NCI-H345 treated with DMSO at 0.1 percent for 48 hours (cell line): ENCODE data around the gene VWCE.
A peak's percentile ranks its signal among the peaks of the same experiment; 100 is the strongest.

ENCODE experiments used
- DNase-seq: peaks from one replicate; lab custom pipeline; 2025; ENCODE audit not compliant: unreplicated experiment; lab: John Stamatoyannopoulos, UW

VWCE gene

DNA sequence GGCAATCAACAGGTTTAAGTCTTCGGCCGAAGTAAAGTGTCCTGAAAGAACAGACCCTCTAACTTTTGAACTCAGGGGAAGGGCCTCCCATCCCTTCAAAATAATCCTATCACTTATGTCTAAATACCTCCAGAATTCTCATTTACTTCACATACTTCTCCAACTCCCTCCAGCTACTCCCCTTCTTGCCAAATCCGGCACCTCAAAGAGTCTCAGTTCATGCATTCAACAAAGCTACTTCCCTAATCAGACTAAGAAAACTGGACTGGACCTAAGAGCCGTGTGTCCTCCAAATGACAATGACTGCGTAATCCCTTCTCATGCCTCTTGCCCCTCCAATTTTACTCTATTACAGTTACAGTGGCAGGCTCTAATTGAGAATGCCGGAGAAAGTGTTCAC lies 36.5 kb upstream of the VWCE start:
- DNase-seq: no peak

DNA sequence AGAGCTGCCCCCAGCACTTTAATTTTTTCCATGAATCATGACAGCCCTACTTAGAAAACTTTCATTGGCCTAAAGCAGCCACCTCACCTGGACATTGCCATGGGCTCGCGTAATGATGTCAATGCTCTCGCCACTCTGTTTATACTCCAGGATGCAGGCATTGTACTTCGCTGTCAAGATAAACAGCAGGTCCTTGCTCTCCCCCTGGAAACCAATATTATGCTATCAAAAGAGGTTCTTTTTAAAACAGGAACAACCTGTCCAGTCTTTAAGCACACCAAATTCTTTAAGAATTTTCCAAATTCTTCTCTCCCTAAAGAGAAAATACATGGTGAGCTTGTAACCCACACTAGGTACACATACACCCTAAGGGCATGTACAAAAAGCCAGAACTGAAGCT lies 34.8 kb upstream of the VWCE start:
- DNase-seq: no peak

DNA sequence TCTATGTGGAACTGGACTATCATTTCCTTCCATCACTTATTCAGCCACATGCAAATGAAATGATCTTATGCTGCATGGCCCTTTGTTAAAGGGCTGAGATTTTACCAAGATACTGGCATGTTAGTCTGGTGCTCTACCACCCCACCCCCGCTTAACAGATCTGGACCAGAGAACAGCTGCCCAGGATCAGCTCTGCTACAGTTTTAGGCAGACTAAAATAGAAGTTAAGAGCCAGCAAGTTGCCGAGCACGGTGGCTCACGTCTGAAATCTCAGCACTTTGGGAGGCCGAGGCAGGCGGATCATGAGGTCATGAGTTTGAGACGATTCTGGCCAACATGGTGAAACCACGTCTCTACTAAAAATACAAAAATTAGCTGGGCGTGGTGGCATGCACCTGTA lies 33.2 kb upstream of the VWCE start:
- DNase-seq: no peak

DNA sequence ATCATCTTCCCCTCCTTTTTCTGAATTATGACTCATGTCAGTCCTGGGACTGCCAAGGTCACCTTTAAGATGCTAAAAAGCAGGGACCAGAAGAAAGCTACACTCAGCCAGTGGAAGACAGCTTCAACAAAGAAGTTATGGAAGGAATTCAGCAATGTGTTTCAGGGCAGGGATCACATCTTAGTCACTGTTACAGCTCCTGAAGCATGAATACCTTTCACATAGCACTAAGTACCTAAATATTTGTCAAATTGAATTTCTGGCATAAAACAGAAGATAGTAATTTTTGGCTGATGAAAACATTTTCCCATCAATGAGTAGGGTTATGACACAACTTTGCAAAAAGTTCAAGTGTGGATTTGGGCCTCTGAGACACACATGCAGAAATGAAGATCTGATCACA lies 32.6 kb upstream of the VWCE start:
- no peak for DNase-seq

DNA sequence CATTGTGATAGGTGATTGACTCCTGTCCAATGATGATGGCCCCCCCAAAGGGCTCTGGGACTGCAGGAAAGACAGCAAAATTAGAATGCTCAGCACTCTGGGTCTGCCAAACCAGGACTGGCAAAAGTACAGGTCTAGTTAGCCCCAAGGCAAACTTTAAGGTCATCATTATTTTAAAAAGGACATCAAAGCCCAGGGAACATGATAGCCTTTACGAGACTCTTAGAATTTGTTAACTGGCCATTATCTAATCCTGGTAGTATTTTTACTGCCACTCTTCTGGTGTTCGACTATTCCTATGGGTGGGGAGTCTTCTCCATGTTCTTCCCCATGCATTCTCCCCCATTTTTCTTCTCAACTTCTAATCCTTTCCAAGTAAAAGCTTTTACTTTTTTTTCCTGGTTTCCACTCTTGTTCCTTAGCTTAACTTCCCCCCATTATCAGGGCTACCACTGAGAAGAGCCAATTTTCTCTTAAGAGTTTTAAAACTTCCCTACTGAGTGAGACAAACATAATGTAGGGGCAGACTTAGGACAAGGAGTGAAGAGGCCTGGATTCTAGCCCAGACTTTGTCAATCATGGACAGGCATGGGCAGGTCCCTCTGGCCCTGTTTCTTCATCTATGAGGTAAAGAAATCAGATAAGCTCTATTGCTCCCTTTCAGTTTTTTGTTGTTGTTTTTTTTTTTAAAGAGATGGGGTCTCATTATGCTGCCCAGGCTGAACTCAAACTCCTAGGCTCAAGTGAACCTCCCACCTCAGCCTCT lies 30.7 kb upstream of the VWCE start:
- DNase-seq: no peak

DNA sequence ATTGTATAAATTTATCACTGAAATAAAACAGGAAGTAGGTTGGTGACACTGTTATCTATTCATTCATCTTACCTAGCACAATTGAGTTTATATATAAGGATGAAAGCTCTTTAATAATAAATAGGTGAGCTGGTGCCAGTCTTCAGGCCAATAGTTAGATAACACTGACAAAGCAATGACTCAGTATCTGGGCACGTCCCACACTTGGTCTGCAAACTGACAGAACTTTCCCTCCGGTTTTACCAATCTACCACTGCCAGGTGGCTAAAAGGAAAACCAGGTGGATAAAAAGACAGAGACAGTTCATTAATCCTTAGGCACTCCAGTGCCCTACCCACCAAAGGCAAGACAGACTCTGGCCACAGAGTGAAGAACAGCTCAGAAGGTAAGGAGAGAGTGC lies 20.1 kb upstream of the VWCE start:
- no peak for DNase-seq

DNA sequence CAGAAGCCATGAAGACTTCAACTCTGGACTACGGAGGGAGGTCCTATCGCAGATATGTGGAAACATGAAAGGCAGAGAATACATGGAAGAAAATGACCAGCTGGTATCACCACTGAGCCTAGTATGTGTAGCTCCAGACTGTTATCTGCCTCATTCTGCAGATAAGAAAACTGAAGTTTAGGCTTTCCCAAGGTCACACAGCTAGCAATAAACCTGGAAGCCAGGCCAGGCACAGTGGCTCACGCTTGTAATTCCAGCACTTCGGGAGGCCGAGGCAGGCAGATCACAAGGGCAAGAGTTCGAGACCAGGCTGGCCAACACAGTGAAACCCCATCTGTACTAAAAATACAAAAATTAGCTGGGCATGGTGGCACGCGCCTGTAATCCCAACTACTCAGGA lies 15.6 kb upstream of the VWCE start:
- no peak for DNase-seq

DNA sequence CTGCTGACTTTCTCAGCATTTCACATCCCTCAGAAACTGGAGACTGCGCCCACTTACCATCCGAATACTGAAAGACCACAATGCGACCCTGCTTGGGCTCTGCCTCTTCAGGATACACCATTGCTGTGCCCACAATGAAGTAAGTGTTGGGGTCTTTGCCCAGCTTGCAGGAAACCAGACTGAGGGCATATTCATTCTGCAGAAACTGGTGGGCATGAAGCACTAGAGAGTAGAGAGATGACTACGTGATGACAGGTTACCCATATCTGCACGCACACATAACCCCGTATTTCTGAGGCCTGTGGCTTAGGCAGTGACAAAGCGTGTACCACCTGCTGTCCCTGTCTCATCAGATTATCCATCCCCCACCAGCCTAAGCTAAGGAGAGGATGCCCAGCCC lies 14.6 kb upstream of the VWCE start:
- DNase-seq: no peak

DNA sequence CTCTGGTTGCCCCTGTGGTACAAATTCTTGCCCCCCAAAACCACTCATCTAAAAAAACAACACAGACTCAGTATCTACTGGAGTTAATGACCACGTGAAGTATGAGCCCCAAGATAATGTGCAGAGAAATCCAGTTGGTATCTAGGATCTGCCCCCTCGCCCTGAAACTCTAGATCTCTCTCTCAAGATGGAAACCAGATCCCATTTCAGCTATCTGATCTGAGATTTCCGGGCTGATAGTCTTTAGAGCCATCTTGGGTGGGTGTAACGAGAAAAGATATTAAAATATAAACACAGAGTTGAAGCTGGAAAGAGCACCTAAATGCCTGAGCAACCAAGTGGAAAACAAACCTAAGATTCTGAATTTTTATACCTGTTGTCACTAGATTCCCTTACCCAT lies 14.0 kb upstream of the VWCE start:
- no peak for DNase-seq

DNA sequence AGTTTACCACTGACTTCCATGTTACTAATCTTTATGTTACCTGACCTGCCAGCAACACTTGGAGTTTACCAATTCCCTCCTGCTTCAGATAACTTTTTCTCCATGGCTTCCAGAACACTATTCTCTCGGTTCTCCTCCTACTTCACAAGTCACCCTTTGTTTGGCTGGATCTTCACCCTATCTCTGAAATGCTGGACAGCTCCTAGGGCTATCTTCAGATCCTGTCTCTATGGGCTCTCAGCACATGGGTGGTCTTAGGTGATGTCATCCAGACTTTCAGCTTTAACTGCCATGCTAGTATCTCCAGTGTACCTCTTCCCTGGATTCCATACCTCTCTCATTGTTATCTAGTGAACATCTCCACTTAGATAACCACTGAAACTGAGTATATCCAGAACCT lies 12.2 kb upstream of the VWCE start:
- DNase-seq: no peak

DNA sequence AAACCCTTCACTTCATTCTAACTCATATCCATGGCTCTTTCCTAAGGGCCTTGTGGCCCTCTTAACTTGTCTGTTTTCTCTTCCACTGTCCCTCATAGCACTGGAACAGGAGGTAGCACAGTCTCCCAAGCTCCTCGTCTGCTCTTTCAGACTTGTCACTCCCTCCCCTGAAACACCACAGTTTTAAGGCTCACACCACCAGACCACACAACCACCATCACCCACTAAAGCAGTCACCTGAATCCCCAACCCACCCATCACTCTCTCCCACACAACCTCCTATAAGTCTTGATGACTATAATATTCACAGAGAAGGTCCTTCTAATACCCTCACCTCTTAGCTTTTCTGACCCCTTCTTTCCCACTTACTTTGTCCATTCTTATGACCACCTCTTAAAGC lies 11.1 kb upstream of the VWCE start:
- no peak for DNase-seq

DNA sequence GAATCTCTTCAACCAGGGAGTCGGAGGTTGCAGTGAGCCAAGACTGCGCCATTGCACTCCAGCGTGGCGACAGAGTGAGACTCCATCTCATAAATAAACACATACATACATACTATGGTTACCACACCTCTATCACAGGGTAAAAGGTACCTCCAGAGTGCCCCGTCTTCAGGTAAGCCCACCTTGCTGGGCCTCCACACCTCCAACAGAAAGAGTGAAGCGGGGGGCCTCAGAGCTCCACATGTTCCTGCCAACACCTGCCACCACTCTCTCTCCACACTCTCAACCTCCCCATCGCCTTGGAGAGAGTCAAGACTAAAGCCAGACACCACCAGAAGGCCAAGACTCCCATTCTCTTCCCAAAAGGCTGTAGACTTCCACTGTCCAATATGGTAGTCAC lies 10.3 kb upstream of the VWCE start:
- no peak for DNase-seq

DNA sequence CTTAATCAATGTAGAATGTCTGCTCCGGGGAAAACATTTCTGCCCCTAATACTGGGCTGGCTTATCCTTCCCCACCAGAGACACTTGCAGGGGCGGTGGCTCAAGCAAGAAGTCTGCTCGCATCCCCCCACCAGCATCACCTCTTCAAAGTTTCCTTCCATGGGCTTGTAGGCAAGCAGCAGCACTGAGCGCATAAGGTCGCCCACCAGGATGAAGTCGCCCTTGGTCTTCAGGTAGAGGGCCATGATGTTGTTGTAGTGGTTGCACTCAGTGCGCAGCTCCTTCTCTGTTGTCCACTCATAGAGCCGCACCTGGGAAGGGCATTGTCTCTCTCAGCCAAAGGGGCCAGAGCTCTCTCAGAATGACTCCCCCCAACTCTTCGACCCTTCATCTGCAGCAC lies 8.6 kb upstream of the VWCE start:
- no peak for DNase-seq

DNA sequence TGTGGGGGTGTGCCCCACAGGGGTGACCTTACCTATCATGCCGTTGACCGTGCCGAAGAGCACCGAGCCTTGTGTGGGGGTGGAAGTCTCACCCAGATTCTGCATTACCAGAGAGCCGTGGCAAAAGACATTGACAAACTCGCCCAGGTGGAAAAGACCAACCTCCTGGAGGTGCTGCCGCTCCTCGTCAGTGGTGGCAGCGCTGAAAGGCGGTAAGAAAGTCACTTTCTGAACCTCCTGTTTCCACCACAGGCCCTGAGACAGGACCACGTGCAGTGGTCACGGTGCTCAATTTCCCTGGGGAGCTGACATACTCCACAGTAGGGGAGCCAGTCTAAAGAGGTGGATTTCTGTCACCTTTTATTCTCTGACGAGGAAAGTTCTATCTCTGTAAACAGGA lies 7.4 kb upstream of the VWCE start:
- DNase-seq: no peak

DNA sequence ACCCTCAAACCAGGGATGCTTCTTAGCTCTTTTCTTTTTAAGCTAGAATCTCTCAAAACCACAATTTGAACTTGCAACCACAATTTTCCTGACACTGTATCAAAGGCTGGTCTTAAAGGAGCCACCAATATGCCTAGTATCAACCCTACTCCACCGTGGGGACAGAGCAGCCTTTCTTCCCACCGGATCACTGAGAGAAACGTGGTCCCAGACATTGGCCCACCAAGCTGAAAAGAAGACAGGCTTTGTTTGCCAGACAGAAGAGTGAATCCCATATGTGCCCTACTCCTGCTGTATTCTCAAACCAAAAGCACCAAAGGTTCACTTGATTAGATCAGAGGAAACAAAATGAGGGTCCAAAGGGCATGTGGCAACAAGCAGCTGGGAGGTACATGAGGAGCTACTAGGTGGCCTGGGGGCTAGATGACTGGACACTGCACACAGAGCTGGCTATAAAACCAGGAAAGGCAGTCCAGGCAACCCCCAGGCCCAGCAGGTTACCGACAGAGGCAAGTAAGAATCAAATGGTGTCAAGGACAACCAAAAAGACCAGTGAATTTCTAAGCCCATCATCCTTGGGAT lies 3.6 kb upstream of the VWCE start:
- DNase-seq: no peak

DNA sequence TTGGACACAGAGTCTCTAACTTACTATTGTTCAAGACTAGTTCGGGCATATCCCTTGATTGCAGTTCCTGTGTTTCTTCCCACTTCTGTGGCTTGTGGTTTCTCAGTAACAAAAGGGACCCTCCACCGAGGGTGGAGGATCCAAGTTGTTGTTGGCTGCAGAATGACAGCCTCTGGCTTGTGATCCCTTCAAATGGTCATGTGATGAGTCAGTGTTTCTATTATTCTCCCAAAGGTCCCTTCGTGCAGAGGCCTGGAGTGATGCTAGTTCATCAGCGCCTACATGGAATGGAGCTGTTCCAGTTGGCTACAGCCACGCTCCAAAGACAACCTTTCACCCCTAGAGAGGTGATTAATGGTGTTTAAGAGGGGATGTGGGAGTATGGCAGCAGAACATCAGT lies 2.6 kb upstream of the VWCE start:
- DNase-seq: no peak

DNA sequence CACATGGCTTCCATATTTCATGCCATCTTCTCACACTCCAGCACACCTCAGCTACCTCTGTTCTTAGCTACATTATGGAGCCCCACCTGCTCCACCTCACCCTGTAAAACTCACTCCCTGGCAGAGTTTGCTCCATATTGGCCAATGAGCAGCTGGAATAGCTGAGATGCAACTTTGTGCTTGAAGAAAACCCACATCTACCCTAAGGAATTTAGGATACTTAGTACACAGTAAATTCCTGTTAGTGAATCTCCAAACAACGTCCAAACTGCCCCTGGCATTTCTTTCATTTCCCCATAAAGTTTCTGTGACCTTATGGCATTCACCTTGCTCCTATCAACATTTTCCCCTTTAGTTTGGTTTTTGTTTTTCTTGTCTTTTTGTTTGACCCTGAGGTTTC lies 2.2 kb upstream of the VWCE start:
- no peak for DNase-seq

DNA sequence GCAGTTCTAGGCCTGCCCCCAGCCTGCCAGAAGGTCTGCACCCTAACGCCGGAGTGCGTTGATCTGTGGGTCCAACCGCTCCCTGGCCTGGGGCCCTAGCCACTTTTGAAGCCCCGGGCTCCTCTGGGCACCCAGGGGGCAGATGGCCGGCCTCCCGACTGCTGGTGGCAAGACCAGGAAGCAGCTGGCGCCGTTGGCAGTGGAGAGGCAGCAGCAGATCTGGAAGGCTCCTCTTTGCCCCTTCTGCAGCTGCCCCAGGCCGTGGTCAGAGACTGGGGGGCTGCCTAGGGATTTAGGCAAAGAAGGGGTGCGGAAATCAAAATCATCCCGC lies 445 bp upstream of the VWCE start:
- DNase-seq: no peak

DNA sequence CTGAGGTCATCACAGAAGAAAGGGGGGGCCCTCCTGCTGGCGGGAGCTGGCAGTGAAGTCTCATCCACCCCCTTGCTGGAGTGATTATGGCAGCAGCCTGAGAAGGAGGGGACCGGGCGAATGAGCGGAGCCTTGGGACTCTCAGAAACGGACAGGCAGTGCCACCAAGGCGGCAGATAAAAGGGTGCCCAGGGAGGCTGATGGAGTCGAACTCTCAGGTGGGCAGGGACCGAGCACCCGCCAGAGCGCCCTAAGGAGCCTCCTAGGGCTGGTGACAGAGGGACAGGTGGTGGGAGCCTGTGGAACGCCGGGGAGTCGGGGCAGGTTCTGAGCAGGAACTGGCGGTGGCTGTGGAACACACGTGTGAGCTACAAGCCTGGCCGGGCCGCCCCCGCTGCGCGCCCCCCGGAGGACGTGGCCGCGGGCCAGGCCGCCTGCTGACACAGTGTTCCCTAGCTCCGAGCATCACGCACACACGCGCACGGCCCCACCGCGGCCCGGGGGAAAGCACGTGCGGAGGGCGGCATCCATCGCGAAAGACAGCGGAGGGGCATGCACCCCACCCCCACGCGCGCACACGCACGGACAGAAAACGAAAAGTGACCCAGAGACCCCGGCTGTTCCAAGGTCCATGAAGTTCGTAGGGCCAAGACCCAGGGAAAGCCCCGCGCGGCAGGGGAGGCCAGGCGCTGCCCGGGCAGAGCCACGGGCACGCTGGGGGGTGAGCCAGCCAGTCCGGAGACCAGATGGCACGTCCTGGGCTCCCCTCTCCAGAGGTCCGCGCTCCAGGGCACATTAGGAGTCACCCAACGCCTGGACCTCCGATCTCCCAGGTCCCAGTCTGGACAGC lies 1.0 kb downstream of the VWCE start:
- DNase-seq: peak; percentile 51

DNA sequence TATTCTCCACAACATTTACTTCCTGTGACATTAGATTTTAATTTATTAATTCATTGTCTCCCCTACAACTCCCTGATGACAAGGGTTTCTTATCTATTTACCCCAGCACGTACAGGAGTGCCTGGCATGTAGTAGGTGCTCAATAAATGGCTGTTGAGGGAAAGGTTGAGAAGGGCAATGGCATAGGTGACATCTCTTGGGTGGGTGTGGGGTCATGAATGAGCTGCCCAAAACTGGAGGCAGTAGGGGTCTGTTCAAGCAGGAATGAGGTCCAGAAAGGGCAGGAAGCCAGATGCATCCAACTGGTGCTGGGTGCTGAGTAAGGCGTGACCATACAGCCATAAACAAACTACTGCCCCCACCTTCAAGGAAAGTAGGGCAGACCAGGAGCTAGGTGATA lies 2.8 kb downstream of the VWCE start:
- no peak for DNase-seq

DNA sequence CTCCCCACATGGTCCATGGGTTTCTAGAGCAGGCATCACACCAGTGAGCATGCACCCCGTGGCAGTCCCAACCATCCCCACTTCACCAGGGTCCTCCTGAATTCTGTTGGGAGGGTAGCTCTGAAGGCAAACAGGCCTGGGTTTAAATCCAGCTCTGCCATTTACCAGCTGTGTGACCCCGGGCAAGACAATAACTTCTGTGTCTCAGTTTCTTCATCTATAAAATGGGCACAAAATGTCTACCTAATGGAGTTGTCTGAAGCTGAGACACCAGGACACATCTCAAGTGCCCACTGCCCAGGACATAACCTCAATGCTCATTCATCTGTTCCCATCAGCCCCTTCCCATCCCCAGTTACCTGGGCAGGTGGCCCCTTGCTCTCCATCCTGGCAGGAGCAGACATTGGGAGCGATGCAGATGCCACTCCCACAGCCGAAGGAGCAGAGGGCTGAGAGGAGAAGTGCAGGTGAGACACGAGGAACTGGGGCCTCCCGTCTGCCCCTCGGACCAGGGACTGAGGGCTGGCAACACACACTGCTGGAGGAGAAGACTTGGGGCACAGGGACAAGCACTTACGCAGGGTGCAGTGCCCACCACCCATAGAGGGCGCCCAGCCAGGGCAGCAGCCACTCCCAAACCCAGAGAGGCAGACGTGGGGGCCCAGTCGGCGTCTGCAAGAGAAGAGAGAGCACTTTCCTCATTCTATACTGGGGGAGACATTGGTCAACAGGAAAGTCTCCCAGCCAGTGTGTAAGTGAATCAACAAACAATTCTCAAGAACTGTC lies 4.0 kb downstream of the VWCE start:
- DNase-seq: no peak
